Prostate gland (tissue), 2 donors: ENCODE results near the gene PDE10A. TPM values are rescaled to one million over a fixed set of nuclear protein-coding genes. Genes with fewer than 3 reads are reported as not detected.

Experiments used
- DNase-seq: peaks from one replicate; pipeline ENCODE4 v3.0.0-alpha.2; 2019; ENCODE audit warnings: low spot score
- H3K27ac ChIP-seq, 2 donors: fragments of 200-600 bp; sonication (generic); 2 replicates each; pipeline ENCODE4 v1.5.1; 2017 to 2019
- H3K27me3 ChIP-seq: fragments of 200-600 bp; sonication (generic); replicated peaks from 2 replicates; pipeline ENCODE4 v1.5.1; 2019; ENCODE audit not compliant: insufficient read depth
- H3K36me3 ChIP-seq, 2 donors: fragments of 200-600 bp; sonication (generic); 1 replicate in 1 of 2; 2 replicates in 1 of 2; pipeline versions ENCODE4 v1.5.1 to v1.8.1; 2017 to 2019
- H3K4me1 ChIP-seq: fragments of 200-600 bp; sonication (generic); replicated peaks from 2 replicates; pipeline ENCODE4 v1.5.1; 2019
- H3K4me3 ChIP-seq, 2 donors: fragments of 200-600 bp; sonication (generic); 2 replicates each; pipeline ENCODE4 v1.5.1; 2017 to 2019
- H3K9me3 ChIP-seq: fragments of 200-600 bp; sonication (generic); 2 replicates; pipeline ENCODE4 v1.5.1; 2017
- POLR2A ChIP-seq: fragments of 450-650 bp; IDR thresholded peaks from one replicate; pipeline ENCODE4 v1.6.1; 2016; ENCODE audit warnings: antibody characterized with exemption, mild to moderate bottlenecking
- POLR2AphosphoS5 ChIP-seq: sonication (generic); formaldehyde crosslinking; IDR thresholded peaks from one replicate; pipeline ENCODE4 v1.6.1; 2017; ENCODE audit warnings: antibody characterized with exemption
- WGBS: methylation state at CpG from one replicate; pipeline ENCODE4 v1.1.5; 2018; 5-methylcytosine and 5-hydroxymethylcytosine counted together
- intact Hi-C: fragments of 100-400 bp; cut with DNase I; formaldehyde crosslinking; loops from one replicate; pipeline ENCODE4 v1.14.2; 2022
- total RNA-seq, 2 donors: library from RNA; depleted of rRNA; stranded (reverse); fragments of >200 nt; gene quantifications; one replicate each; pipeline ENCODE4 v1.1.0, GENCODE V29; 2016
- TF ChIP-seq, protein P1 (sequence below), 4 experiments: fragments of 200-600 bp in 2 of 4; fragments of 450-650 bp in 2 of 4; sonication (generic) in 2 of 4; IDR thresholded peaks; 1 replicate in 3 of 4; 2 replicates in 1 of 4; pipeline ENCODE4 v1.5.1; 2016 to 2019; ENCODE audit warnings: antibody characterized with exemption in 4 of 4, mild to moderate bottlenecking in 2 of 4, moderate library complexity in 2 of 4

The PDE10A gene
- total RNA-seq, 2 donors from 2014 or later: 9.6 to 13.5 TPM

DNA sequence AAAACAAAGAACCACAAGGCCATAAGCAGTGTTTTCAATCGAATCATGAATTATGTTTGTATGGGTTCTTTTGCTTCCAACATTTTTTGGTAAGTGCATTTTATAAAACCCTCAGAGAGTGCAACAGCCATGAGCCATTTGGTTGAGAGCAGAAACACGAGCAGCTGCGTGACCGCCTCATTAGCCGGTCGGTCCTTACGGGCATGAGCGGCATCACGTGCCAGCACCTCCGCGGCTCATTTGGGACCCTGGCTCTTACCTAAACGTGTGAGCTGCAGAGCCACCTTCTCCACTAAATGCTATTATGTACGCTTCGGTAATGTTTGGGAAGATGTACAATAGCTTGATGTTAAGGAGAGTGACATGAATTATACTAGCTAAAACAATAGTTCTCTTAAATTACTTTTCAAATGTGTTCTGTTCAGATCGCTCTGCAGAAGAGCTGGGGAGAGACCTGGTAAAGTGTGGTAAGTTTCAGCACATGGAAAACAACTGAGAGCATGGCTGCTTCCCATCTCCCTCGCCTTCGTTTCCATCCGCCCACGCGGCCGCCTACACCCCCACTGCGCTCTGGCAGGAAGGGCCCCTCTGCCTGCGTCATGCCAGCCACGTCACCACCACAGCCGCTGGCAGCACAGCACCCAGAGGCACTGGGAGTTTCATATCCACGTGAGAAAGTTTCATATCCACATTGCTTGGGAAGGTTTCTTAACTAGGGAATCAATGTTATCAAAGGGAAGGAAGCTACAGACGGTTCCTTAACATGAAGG is 23.7 kb upstream of the PDE10A start:
- TF ChIP-seq POLR2AphosphoS5: no peak
- TF ChIP-seq, protein P1, sequence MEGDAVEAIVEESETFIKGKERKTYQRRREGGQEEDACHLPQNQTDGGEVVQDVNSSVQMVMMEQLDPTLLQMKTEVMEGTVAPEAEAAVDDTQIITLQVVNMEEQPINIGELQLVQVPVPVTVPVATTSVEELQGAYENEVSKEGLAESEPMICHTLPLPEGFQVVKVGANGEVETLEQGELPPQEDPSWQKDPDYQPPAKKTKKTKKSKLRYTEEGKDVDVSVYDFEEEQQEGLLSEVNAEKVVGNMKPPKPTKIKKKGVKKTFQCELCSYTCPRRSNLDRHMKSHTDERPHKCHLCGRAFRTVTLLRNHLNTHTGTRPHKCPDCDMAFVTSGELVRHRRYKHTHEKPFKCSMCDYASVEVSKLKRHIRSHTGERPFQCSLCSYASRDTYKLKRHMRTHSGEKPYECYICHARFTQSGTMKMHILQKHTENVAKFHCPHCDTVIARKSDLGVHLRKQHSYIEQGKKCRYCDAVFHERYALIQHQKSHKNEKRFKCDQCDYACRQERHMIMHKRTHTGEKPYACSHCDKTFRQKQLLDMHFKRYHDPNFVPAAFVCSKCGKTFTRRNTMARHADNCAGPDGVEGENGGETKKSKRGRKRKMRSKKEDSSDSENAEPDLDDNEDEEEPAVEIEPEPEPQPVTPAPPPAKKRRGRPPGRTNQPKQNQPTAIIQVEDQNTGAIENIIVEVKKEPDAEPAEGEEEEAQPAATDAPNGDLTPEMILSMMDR (IDR thresholded peaks at IDR 0.05): no peak
- Histone ChIP-seq H3K36me3 (no peaks in the 10 kb centered on the region), H3K27ac (no peak overlapping the region), H3K4me3 (no peak overlapping the region), H3K9me3 (no peaks in the 10 kb centered on the region), H3K4me1 (no peaks in the 10 kb centered on the region), H3K27me3 (no peaks in the 10 kb centered on the region)
- intact Hi-C loops: no loop called here
- no peak for DNase-seq
- 87% methylated on average over 27 of the region's 27 CpGs for WGBS

DNA sequence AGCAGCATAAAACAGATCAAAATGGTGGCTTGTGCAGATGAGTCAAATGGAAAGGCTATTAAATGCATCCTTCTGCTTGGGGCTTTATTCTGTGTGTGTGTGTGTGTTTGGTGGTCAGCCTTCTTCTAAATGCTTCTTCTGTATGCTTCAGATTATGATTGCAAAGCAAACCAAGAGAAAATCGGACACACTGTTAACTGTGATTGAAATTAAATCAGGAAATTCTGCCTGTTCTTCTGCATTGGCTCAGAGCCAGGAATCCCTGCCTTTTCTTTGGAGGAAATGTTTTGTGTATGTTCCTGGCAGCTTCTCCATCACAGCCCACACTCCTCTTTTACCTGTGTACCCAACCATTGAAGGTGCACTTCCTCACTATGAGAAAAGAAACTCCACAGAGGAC is 22.3 kb upstream of the PDE10A start:
- Histone ChIP-seq H3K36me3 (no peaks in the 10 kb centered on the region), H3K9me3 (no peaks in the 10 kb centered on the region), H3K27me3 (no peaks in the 10 kb centered on the region), H3K4me3 (no peak overlapping the region), H3K4me1 (no peaks in the 10 kb centered on the region), H3K27ac (no peak overlapping the region)
- intact Hi-C loops: no loop called here
- 6% methylated on average over 1 of the region's 1 CpG for WGBS
- TF ChIP-seq POLR2AphosphoS5 (no peak), POLR2A (no peak)
- TF ChIP-seq, protein P1 (IDR thresholded peaks at IDR 0.05): no peak
- DNase-seq: no peak

DNA sequence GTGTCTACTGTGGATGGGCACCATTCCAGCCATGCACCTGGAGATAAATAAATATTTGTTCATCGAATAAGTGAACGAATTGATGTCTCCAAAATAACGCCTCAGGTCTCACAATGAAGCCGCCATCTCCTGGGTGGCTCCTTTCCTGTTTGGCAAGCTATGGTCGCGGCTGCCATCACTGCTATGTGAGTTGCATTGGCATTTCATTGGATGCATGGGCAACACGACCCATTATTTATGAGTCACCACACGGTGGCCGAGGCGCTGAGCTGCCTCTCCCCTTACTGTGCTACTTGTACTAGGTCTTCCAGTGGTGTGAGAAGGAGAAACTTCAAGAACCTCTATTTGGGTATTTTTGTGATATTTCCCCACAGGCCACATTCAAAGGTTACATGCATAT is 21.3 kb upstream of the PDE10A start:
- intact Hi-C loops: no loop called here
- Histone ChIP-seq H3K4me1 (no peaks in the 10 kb centered on the region), H3K36me3 (no peaks in the 10 kb centered on the region), H3K9me3 (no peaks in the 10 kb centered on the region), H3K27me3 (no peaks in the 10 kb centered on the region), H3K4me3 (no peak overlapping the region), H3K27ac (no peak overlapping the region)
- TF ChIP-seq, protein P1 (IDR thresholded peaks at IDR 0.05): no peak
- TF ChIP-seq POLR2A: no peak
- TF ChIP-seq POLR2AphosphoS5: no peak
- 68% methylated on average over 10 of the region's 10 CpGs for WGBS
- DNase-seq: no peak

DNA sequence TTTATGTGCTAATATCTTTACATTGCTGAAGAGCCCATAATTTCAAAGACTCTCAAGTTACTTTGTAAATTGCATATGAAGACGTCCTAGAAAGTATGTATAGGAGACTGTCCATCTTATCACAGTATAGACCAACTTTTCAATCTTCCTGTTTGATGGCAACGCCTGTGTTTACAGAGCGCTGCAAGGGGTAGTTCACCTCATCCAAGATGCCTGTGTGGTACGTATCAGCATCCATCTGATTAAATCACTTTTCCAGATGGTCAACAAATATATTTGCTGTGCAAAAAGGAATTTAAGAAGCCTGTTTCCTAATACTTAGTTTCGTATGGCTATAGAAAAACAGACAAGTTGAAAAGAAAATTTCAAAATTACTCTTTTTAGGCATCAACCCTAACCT is 17.9 kb upstream of the PDE10A start:
- no peak for TF ChIP-seq POLR2A
- TF ChIP-seq, protein P1 (IDR thresholded peaks at IDR 0.05): no peak
- TF ChIP-seq POLR2AphosphoS5: no peak
- Histone ChIP-seq H3K36me3 (no peaks in the 10 kb centered on the region), H3K27me3 (no peaks in the 10 kb centered on the region), H3K4me1 (no peaks in the 10 kb centered on the region), H3K27ac (no peak overlapping the region), H3K4me3 (no peak overlapping the region), H3K9me3 (no peaks in the 10 kb centered on the region)
- intact Hi-C loops: no loop called here
- 51% methylated on average over 5 of the region's 5 CpGs for WGBS
- no peak for DNase-seq

DNA sequence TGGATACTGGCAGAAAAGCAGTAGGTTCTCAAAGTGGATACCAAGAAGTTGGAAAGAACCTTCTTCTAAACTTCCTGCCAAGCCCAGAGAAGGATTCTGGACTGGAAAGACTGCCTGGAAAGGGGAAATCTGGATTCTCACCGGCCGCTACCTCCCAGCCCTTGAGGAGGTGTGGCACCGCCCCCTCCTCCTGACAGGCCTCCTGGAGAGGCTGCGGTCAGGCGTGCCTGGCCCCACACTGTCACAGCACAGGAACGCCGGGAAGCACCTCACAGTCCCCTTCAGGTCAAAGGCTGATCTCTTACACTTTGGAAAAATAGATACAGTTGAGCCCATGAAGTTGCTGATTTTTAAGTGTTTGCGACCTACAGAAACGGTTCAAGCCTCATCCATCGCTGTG is 16.3 kb upstream of the PDE10A start:
- DNase-seq: no peak
- Histone ChIP-seq H3K27ac (no peak overlapping the region), H3K4me1 (no peaks in the 10 kb centered on the region), H3K9me3 (no peaks in the 10 kb centered on the region), H3K36me3 (no peaks in the 10 kb centered on the region), H3K27me3 (no peaks in the 10 kb centered on the region), H3K4me3 (no peak overlapping the region)
- no peak for TF ChIP-seq POLR2A
- TF ChIP-seq, protein P1 (IDR thresholded peaks at IDR 0.05): no peak
- 54% methylated on average over 10 of the region's 10 CpGs for WGBS
- intact Hi-C loops: no loop called here
